Thoracic aorta (tissue), 2 donors: Measurements from ENCODE around the gene SLC25A13. TPM values are rescaled to one million over a fixed set of nuclear protein-coding genes. Genes with fewer than 3 reads are reported as not detected.

Source experiments
- ATAC-seq: fragments of 150-250 bp; one replicate; pipeline ENCODE4 v1.8.0; 2017; ENCODE audit warnings: low read depth; ENCODE audit not compliant: insufficient number of reproducible peaks, low FRiP score
- DNase-seq: peaks from one replicate; pipeline ENCODE4 v3.0.0-alpha.2; 2020; ENCODE audit warnings: low spot score
- H3K27ac ChIP-seq, 2 donors: fragments of 200-600 bp; sonication (generic); 1 replicate in 1 of 2; 2 replicates in 1 of 2; pipeline ENCODE4 v1.5.1; 2016; ENCODE audit warnings: mild to moderate bottlenecking in 2 of 2, moderate library complexity in 2 of 2
- H3K27me3 ChIP-seq: fragments of 200-600 bp; sonication (generic); replicated peaks from 2 replicates; pipeline ENCODE4 v1.6.0; 2016; ENCODE audit warnings: mild to moderate bottlenecking; ENCODE audit not compliant: insufficient read depth
- H3K36me3 ChIP-seq: fragments of 200-600 bp; sonication (generic); one replicate; pipeline ENCODE4 v1.5.1; 2016
- H3K4me1 ChIP-seq, 2 donors: fragments of 200-600 bp; sonication (generic); 1 replicate in 1 of 2; 2 replicates in 1 of 2; pipeline versions ENCODE4 v1.5.1 to v1.6.0; 2016; ENCODE audit warnings: low read depth in 2 of 2, mild to moderate bottlenecking in 1 of 2; ENCODE audit not compliant: control insufficient read depth in 1 of 2
- H3K4me3 ChIP-seq: fragments of 200-600 bp; sonication (generic); 2 replicates; pipeline ENCODE4 v1.5.1; 2016; ENCODE audit warnings: mild to moderate bottlenecking
- H3K9me3 ChIP-seq: fragments of 200-600 bp; sonication (generic); 2 replicates; pipeline ENCODE4 v1.5.1; 2016
- total RNA-seq, 2 donors: library from RNA; depleted of rRNA; stranded (reverse); fragments of >200 nt; gene quantifications; one replicate each; pipeline versions ENCODE4 v1.1.0 to v1.2.3, GENCODE V29; 2016
- TF ChIP-seq, protein P1 (sequence below): fragments of 200-600 bp; sonication (generic); IDR thresholded peaks from one replicate; pipeline ENCODE4 v1.5.1; 2019; ENCODE audit warnings: antibody characterized with exemption

Gene SLC25A13
- total RNA-seq, 2 donors from 2014 or later: 18.5 to 24.2 TPM

GRCh38 chr7:96122746-96123145 lies 199.2 kb downstream of the SLC25A13 start:
- no peak for ATAC-seq
- Histone ChIP-seq H3K4me3 (no peak overlapping the region), H3K27ac (no peak overlapping the region), H3K36me3 (peaks cover 4% of the 10 kb centered on the region), H3K9me3 (no peaks in the 10 kb centered on the region), H3K27me3 (no peaks in the 10 kb centered on the region), H3K4me1 (no peaks in the 10 kb centered on the region)
- no peak for DNase-seq
- TF ChIP-seq, protein P1, sequence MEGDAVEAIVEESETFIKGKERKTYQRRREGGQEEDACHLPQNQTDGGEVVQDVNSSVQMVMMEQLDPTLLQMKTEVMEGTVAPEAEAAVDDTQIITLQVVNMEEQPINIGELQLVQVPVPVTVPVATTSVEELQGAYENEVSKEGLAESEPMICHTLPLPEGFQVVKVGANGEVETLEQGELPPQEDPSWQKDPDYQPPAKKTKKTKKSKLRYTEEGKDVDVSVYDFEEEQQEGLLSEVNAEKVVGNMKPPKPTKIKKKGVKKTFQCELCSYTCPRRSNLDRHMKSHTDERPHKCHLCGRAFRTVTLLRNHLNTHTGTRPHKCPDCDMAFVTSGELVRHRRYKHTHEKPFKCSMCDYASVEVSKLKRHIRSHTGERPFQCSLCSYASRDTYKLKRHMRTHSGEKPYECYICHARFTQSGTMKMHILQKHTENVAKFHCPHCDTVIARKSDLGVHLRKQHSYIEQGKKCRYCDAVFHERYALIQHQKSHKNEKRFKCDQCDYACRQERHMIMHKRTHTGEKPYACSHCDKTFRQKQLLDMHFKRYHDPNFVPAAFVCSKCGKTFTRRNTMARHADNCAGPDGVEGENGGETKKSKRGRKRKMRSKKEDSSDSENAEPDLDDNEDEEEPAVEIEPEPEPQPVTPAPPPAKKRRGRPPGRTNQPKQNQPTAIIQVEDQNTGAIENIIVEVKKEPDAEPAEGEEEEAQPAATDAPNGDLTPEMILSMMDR: no peak

- Histone ChIP-seq H3K27ac (no peak overlapping the region), H3K27me3 (no peaks in the 10 kb centered on the region), H3K9me3 (no peaks in the 10 kb centered on the region), H3K36me3 (peaks cover 4% of the 10 kb centered on the region), H3K4me1 (no peaks in the 10 kb centered on the region), H3K4me3 (no peak overlapping the region)
- TF ChIP-seq, protein P1: no peak
- DNase-seq (no peak), ATAC-seq (no peak)
Observed at GRCh38 chr7:96121752-96122151, 200.1 kb downstream of the SLC25A13 start.

DNA sequence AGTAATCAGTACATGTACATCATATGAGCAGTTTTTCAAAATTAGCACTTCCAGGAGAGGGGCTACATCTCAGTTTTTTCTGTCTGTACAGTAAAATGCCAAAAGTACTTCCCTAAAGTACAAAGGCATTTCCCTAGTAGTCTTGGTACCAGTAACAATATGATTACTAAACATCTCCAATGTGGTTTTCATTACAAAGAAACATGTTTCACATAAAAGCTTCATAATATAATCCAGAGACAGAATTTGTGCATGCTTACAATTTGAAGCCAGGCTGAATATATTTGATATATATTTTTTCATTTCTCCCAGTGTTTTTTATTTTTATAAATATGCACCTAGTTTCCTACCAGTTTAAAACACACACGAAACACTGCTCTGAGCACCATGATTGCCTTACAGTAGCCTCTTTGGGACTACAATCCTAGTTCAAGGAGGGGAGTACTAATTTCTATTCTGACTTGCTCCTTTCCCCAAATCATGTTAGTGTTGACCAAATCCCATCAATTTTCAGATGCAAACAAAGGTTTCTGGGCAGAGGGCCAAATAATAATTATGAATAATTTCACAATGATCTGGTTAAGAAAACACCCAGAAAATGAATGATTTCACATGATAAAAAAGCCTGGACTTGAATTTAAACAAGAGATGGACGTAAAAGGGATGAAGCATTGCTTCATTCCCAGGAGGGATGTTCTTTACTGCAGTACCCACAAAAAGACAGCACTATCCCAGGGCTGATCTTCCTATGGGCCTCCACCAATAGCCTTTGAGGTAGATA lies 201.3 kb downstream of the SLC25A13 start:
- H3K36me3 ChIP-seq: peaks cover 4% of the 10 kb centered on the region
- ATAC-seq: no peak
- no peak for DNase-seq
- H3K4me3 ChIP-seq: no peak overlapping the region
- TF ChIP-seq, protein P1: no peak
- H3K27me3 ChIP-seq: no peaks in the 10 kb centered on the region
- no peaks in the 10 kb centered on the region for H3K4me1 ChIP-seq
- H3K9me3 ChIP-seq: no peaks in the 10 kb centered on the region
- no peak overlapping the region for H3K27ac ChIP-seq

DNA sequence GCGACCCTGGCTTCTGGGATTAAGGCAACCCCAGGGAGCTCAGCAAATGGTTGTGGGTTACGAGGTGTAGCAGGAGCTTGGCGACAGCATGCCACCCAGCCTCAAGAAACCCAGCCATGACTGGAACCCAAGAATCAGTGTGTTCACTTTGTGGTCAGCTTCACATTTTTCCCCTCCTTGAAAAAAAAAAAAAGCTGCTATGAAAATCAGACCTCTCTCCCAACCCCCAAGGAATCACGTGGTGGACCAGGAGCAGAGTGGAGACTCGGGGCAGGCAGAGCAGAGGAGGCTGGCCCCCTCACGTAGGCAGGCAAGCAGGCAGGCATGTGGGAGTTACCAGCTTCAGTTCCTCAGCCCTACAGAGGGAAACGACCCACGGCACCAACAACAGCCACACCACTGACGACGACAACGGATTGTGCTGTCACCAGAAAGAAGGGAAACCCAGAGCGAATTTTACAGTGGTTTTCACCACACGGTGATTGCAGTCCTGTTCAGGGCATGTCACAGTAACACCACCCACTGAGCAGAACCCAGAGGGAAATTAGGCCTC lies 203.4 kb downstream of the SLC25A13 start:
- no peak overlapping the region for H3K27ac ChIP-seq
- H3K4me1 ChIP-seq: no peaks in the 10 kb centered on the region
- DNase-seq (no peak), ATAC-seq (no peak)
- no peaks in the 10 kb centered on the region for H3K27me3 ChIP-seq
- TF ChIP-seq, protein P1: no peak
- peaks cover 4% of the 10 kb centered on the region for H3K36me3 ChIP-seq
- H3K4me3 ChIP-seq: no peak overlapping the region
- H3K9me3 ChIP-seq: no peaks in the 10 kb centered on the region

DNA sequence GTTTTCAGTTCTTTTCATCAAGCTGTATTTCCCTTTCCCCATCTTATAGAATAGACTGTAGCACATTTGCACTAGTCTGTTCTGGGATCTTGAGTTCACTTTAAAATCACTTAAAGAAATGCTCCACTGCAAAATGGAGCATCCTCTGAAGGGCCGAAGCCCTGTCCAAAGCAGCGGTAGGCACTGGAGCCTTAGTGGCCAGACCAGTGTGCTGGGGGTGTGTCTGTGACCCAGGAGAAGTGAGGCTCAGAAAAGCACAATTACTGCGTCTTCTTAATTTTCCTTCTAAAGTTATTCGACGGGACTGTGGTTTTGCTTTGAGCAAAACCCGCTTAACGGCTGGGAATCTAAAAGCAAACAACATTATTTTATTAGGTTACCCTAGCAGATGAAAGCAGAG lies 205.7 kb downstream of the SLC25A13 start:
- DNase-seq (no peak), ATAC-seq (no peak)
- H3K9me3 ChIP-seq: no peaks in the 10 kb centered on the region
- no peaks in the 10 kb centered on the region for H3K27me3 ChIP-seq
- H3K4me3 ChIP-seq: no peak overlapping the region
- TF ChIP-seq, protein P1: no peak
- no peaks in the 10 kb centered on the region for H3K36me3 ChIP-seq
- H3K27ac ChIP-seq: no peak overlapping the region
- no peaks in the 10 kb centered on the region for H3K4me1 ChIP-seq
